IMR-90 (cell line): ENCODE data around the gene SIPA1L3. TPM values are rescaled to one million over a fixed set of nuclear protein-coding genes. Genes with fewer than 3 reads are reported as not detected.

Experiments used
- ATAC-seq: fragments of 200-7000 bp; cut with Tn5 transposase; 2 replicates; pipeline ENCODE4 v1.9.1; 2020; ENCODE audit warnings: low read depth, mild to moderate bottlenecking, moderate library complexity
- BruUV-seq: library from RNA; stranded (reverse); fragments of 400-500 nt; replicated peaks from 2 replicates; lab custom pipeline; 2021; lab: Mats Ljungman, UMichigan
- CTCF ChIA-PET: fragments of 300-600 bp; formaldehyde crosslinking; extraction: SDS; loops from one replicate; lab custom pipeline; 2021; ENCODE audit warnings: antibody characterized with exemption; lab: Yijun Ruan, JAX
- POLR2A ChIA-PET: fragments of 300-600 bp; sonication (Branson Sonifier 250); formaldehyde crosslinking; loops from one replicate; lab custom pipeline; 2022; ENCODE audit warnings: antibody characterized with exemption; ENCODE audit not compliant: unreplicated experiment; lab: Charles Lee
- DNase-seq: peaks from one replicate; pipeline ENCODE4 v3.0.0; 2013
- H2AFZ ChIP-seq: replicated peaks from 2 replicates; pipeline ENCODE3; 2013; ENCODE audit warnings: low read length, mild to moderate bottlenecking; ENCODE audit not compliant: poor library complexity
- H2AK5ac ChIP-seq: 2 replicates; pipeline ENCODE4 v1.6.1; 2013; ENCODE audit warnings: low read depth, low read length, inconsistent platforms
- H2AK9ac ChIP-seq: replicated peaks from 2 replicates; pipeline ENCODE3; 2013; ENCODE audit warnings: mild to moderate bottlenecking, low read depth, low read length, moderate library complexity; ENCODE audit not compliant: poor library complexity
- H2BK120ac ChIP-seq: 2 replicates; pipeline ENCODE4 v1.6.1; 2013; ENCODE audit warnings: low read depth, low read length, inconsistent platforms
- H2BK15ac ChIP-seq: 3 replicates; pipeline ENCODE4 v1.6.1; 2013; ENCODE audit warnings: low read depth, low read length, inconsistent platforms
- H2BK20ac ChIP-seq: 2 replicates; pipeline ENCODE4 v1.6.1; 2013; ENCODE audit warnings: low read depth, mild to moderate bottlenecking, inconsistent platforms, low read length, moderate library complexity
- H2BK5ac ChIP-seq: 2 replicates; pipeline ENCODE4 v1.6.1; 2013; ENCODE audit warnings: mild to moderate bottlenecking, low read depth, low read length, inconsistent platforms; ENCODE audit not compliant: poor library complexity, severe bottlenecking
- H3K14ac ChIP-seq: replicated peaks from 2 replicates; pipeline ENCODE4 v1.6.1; 2013; ENCODE audit warnings: low read depth, low read length, inconsistent platforms
- H3K18ac ChIP-seq: 2 replicates; pipeline ENCODE4 v1.6.1; 2013; ENCODE audit warnings: low read depth, low read length, control low read depth
- H3K23ac ChIP-seq: 2 replicates; pipeline ENCODE4 v1.6.1; 2013; ENCODE audit warnings: low read depth, low read length, inconsistent platforms
- H3K27ac ChIP-seq: 2 replicates; pipeline ENCODE4 v1.5.1; 2013; ENCODE audit warnings: mild to moderate bottlenecking, control low read depth, low read length; ENCODE audit not compliant: insufficient read depth
- H3K27me3 ChIP-seq: 2 replicates; pipeline ENCODE4 v1.6.1; 2013; ENCODE audit warnings: low read length; ENCODE audit not compliant: control insufficient read depth, insufficient read depth
- H3K36me3 ChIP-seq: 2 replicates; pipeline ENCODE4 v1.6.1; 2013; ENCODE audit warnings: low read length, mixed read lengths; ENCODE audit not compliant: control insufficient read depth, insufficient read depth
- H3K4ac ChIP-seq: 2 replicates; pipeline ENCODE4 v1.6.1; 2013; ENCODE audit warnings: low read depth, low read length, inconsistent platforms
- H3K4me1 ChIP-seq: 2 replicates; pipeline ENCODE4 v1.6.1; 2013; ENCODE audit warnings: low read length, mixed read lengths; ENCODE audit not compliant: control insufficient read depth, insufficient read depth
- H3K4me2 ChIP-seq: 2 replicates; pipeline ENCODE4 v1.6.1; 2013; ENCODE audit warnings: low read depth, mild to moderate bottlenecking, control low read depth, low read length, moderate library complexity
- H3K4me3 ChIP-seq: 2 replicates; pipeline ENCODE4 v1.5.1; 2013; ENCODE audit warnings: low read depth, mild to moderate bottlenecking, control low read depth, low read length, moderate library complexity; ENCODE audit not compliant: insufficient read depth
- H3K56ac ChIP-seq: 2 replicates; pipeline ENCODE4 v1.6.1; 2013; ENCODE audit warnings: low read length, inconsistent platforms; ENCODE audit not compliant: insufficient read depth; ENCODE audit errors: extremely low read depth
- H3K79me1 ChIP-seq, 2 experiments: 2 replicates each; pipeline ENCODE4 v1.6.1; 2013; ENCODE audit warnings: low read length in 2 of 2, inconsistent platforms in 1 of 2, low read depth in 1 of 2
- H3K9ac ChIP-seq: 2 replicates; pipeline ENCODE4 v1.6.1; 2013; ENCODE audit warnings: low read depth, low read length, control low read depth
- H3K9me1 ChIP-seq: 2 replicates; pipeline ENCODE4 v1.6.1; 2013; ENCODE audit warnings: low read length, inconsistent platforms; ENCODE audit not compliant: insufficient read depth
- H3K9me3 ChIP-seq: 2 replicates; pipeline ENCODE4 v1.6.1; 2013; ENCODE audit warnings: low read length; ENCODE audit not compliant: control insufficient read depth, insufficient read depth
- H4K20me1 ChIP-seq: 2 replicates; pipeline ENCODE4 v1.6.1; 2013; ENCODE audit warnings: low read length, inconsistent platforms; ENCODE audit not compliant: insufficient read depth
- H4K5ac ChIP-seq: 2 replicates; pipeline ENCODE4 v1.6.1; 2013; ENCODE audit warnings: mild to moderate bottlenecking, low read depth, low read length, control low read depth
- H4K8ac ChIP-seq, 2 experiments: 2 replicates each; pipeline ENCODE4 v1.6.1; 2013; ENCODE audit warnings: low read depth in 2 of 2, low read length in 2 of 2, control low read depth in 1 of 2, inconsistent platforms in 1 of 2
- H4K91ac ChIP-seq: 2 replicates; pipeline ENCODE4 v1.6.1; 2013; ENCODE audit warnings: low read depth, low read length, inconsistent platforms; ENCODE audit not compliant: insufficient read depth
- BHLHE40 ChIP-seq: fragments of 150-350 bp; IDR thresholded peaks from 2 replicates; pipeline ENCODE4 v1.6.1; 2016; ENCODE audit warnings: mild to moderate bottlenecking, low read depth, low read length
- CEBPB ChIP-seq: IDR thresholded peaks from 2 replicates; pipeline ENCODE4 v1.6.1; 2012; ENCODE audit warnings: low read depth, low read length, improper control_type of control experiment
- CHD1 ChIP-seq: IDR thresholded peaks from 2 replicates; pipeline ENCODE4 v1.6.1; 2012; ENCODE audit warnings: low read depth, low read length, improper control_type of control experiment
- FOS ChIP-seq: fragments of 150-350 bp; IDR thresholded peaks from 2 replicates; pipeline ENCODE4 v1.6.1; 2016; ENCODE audit warnings: low read depth, low read length
- MAFK ChIP-seq: IDR thresholded peaks from 2 replicates; pipeline ENCODE4 v1.6.1; 2012; ENCODE audit warnings: low read depth, low read length, improper control_type of control experiment
- MAZ ChIP-seq: IDR thresholded peaks from 2 replicates; pipeline ENCODE4 v1.6.1; 2012; ENCODE audit warnings: low read depth, mild to moderate bottlenecking, low read length, improper control_type of control experiment, moderate library complexity, borderline replicate concordance
- MXI1 ChIP-seq: IDR thresholded peaks from 2 replicates; pipeline ENCODE4 v1.6.1; 2012; ENCODE audit warnings: low read depth, mild to moderate bottlenecking, low read length, moderate library complexity, borderline replicate concordance
- NFE2L2 ChIP-seq: fragments of 150-350 bp; IDR thresholded peaks from 2 replicates; pipeline ENCODE4 v1.6.1; 2016; ENCODE audit warnings: low read depth, mild to moderate bottlenecking, low read length
- POLR2A ChIP-seq: IDR thresholded peaks from 2 replicates; pipeline ENCODE4 v1.6.1; 2012; ENCODE audit warnings: mild to moderate bottlenecking, low read depth, low read length
- RAD21 ChIP-seq: IDR thresholded peaks from 2 replicates; pipeline ENCODE4 v1.6.1; 2012; ENCODE audit warnings: low read length, improper control_type of control experiment
- RCOR1 ChIP-seq: IDR thresholded peaks from 2 replicates; pipeline ENCODE4 v1.6.1; 2012; ENCODE audit warnings: mild to moderate bottlenecking, low read length, improper control_type of control experiment; ENCODE audit not compliant: insufficient replicate concordance
- RFX5 ChIP-seq: IDR thresholded peaks from 2 replicates; pipeline ENCODE4 v1.8.0; 2012; ENCODE audit warnings: low read depth, mild to moderate bottlenecking, low read length, moderate library complexity
- SMC3 ChIP-seq: fragments of 150-350 bp; IDR thresholded peaks from 2 replicates; pipeline ENCODE4 v1.6.1; 2016; ENCODE audit warnings: low read depth, mild to moderate bottlenecking, antibody characterized with exemption, low read length, moderate library complexity
- WGBS, 2 experiments: methylation state at CpG; one replicate each; pipeline versions ENCODE4 v1.1.5 to v1.1.7; 2013; ENCODE audit warnings: missing lambda C conversion rate in 2 of 2; ENCODE audit not compliant: insufficient read length in 1 of 2; ENCODE audit errors: extremely low coverage in 2 of 2; 5-methylcytosine and 5-hydroxymethylcytosine counted together
- dilution Hi-C: fragments of 300-500 bp; cut with HindIII; formaldehyde crosslinking; loops from one replicate; pipeline ENCODE4 v1.14.3; 2018; ENCODE audit warnings: low sequenced_read_pairs; ENCODE audit not compliant: unreplicated experiment
- in situ Hi-C: fragments of 300-500 bp; cut with MboI; formaldehyde crosslinking; loops from 3 replicates; pipeline ENCODE4 v1.14.3; 2019; ENCODE audit warnings: low sequenced_read_pairs, inconsistent platforms, mixed read lengths
- intact Hi-C: fragments of 100-400 bp; cut with micrococcal nuclease; formaldehyde crosslinking; loops from 2 replicates; pipeline ENCODE4 v1.10.0; 2022
- polyA plus RNA-seq, 3 experiments: library from polyadenylated mRNA; depleted of rRNA; stranded (reverse); fragments of >200 nt; gene quantifications; 2 replicates each; pipeline ENCODE4 v1.2.3, GENCODE V29; 2012; ENCODE audit warnings: low replicate concordance in 1 of 3
- total RNA-seq: library from RNA; depleted of rRNA; stranded (reverse); fragments of >200 nt; gene quantifications from 2 replicates; pipeline ENCODE4 v1.2.3, GENCODE V29; 2012
- TF ChIP-seq, protein P1 (sequence below): fragments of 150-350 bp; IDR thresholded peaks from 2 replicates; pipeline ENCODE4 v1.6.1; 2017; ENCODE audit warnings: mild to moderate bottlenecking, antibody characterized with exemption, low read length, low read depth
- TF ChIP-seq, protein P2 (sequence below): conservative IDR thresholded peaks from 2 replicates; pipeline ENCODE4 v1.5.1; 2012; ENCODE audit warnings: mild to moderate bottlenecking, low read depth, low read length, improper control_type of control experiment
- TF ChIP-seq, protein P3 (sequence below): fragments of 150-350 bp; IDR thresholded peaks from 2 replicates; pipeline ENCODE4 v1.6.1; 2016; ENCODE audit warnings: low read depth, mild to moderate bottlenecking, low read length, moderate library complexity, borderline replicate concordance

The SIPA1L3 gene
- total and polyA plus RNA-seq, 2 of the 4 experiments (the other 2 are of a cell fraction) = 4.1 to 9.4 TPM

DNA sequence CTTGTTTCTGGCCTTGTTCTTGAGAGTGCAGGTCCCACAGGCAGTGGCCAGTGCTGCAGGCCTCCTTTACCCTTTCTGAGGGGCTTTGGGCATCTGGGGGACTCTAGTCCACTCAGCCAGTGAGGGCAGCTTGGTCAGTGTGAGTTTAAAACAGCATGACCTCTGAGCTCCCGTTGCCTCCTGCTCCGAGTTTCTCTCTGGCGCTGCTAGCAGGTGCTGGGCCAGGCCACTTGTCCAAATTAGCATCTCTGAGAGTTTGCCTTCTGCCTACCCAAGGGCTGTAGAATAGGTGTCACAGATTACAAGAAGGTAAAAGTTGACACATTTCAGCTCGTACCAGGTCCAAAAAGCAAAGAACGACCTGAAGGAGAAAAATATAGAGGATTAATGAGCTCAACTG is 105.9 kb downstream of the SIPA1L3 start:
- CTCF ChIA-PET = interaction anchor here (0.6 kb wide), 1 partner anchor 52 kb away, joined by 3 read pairs; no protein-coding TSS in a partner anchor
- intact Hi-C loops = no loop called here

More for the DNA sequence above, 105.9 kb downstream of the SIPA1L3 start:
- no peak for ATAC-seq
- no peaks in the 10 kb centered on the region for H3K27me3 ChIP-seq
- H2BK15ac ChIP-seq = no peak overlapping the region
- no peaks in the 10 kb centered on the region for H3K36me3 ChIP-seq
- 20% methylated on average over 1 of the region's 5 CpGs; no CpG with 5 or more reads in 1 of the 2 experiments for WGBS, 2 experiments
- H4K20me1 ChIP-seq = peaks cover 8% of the 10 kb centered on the region; the same call in 1 of the 2 replicates
- H3K4me2 ChIP-seq = no peak overlapping the region
- no peak overlapping the region for H2BK5ac ChIP-seq
- no peak overlapping the region for H3K23ac ChIP-seq
- POLR2A ChIA-PET = interaction anchor here (1.0 to 1.2 kb wide), 2 partner anchors 8 to 10 kb away, joined by 4 read pairs; no protein-coding TSS in a partner anchor
- H3K27ac ChIP-seq = no peak overlapping the region
- no peak for TF ChIP-seq MAZ
- TF ChIP-seq NFE2L2 = no peak
- TF ChIP-seq, protein P1, sequence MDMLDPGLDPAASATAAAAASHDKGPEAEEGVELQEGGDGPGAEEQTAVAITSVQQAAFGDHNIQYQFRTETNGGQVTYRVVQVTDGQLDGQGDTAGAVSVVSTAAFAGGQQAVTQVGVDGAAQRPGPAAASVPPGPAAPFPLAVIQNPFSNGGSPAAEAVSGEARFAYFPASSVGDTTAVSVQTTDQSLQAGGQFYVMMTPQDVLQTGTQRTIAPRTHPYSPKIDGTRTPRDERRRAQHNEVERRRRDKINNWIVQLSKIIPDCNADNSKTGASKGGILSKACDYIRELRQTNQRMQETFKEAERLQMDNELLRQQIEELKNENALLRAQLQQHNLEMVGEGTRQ = no peak
- TF ChIP-seq MAFK = no peak
- no peak for TF ChIP-seq SMC3
- TF ChIP-seq FOS = no peak
- no peak for TF ChIP-seq CHD1
- no peak for TF ChIP-seq POLR2A
- TF ChIP-seq CEBPB = no peak
- TF ChIP-seq RFX5 = no peak
- TF ChIP-seq RCOR1 = no peak
- TF ChIP-seq, protein P2, sequence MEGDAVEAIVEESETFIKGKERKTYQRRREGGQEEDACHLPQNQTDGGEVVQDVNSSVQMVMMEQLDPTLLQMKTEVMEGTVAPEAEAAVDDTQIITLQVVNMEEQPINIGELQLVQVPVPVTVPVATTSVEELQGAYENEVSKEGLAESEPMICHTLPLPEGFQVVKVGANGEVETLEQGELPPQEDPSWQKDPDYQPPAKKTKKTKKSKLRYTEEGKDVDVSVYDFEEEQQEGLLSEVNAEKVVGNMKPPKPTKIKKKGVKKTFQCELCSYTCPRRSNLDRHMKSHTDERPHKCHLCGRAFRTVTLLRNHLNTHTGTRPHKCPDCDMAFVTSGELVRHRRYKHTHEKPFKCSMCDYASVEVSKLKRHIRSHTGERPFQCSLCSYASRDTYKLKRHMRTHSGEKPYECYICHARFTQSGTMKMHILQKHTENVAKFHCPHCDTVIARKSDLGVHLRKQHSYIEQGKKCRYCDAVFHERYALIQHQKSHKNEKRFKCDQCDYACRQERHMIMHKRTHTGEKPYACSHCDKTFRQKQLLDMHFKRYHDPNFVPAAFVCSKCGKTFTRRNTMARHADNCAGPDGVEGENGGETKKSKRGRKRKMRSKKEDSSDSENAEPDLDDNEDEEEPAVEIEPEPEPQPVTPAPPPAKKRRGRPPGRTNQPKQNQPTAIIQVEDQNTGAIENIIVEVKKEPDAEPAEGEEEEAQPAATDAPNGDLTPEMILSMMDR = no peak
- TF ChIP-seq MXI1 = no peak
- no peak for TF ChIP-seq BHLHE40
- TF ChIP-seq, protein P3, sequence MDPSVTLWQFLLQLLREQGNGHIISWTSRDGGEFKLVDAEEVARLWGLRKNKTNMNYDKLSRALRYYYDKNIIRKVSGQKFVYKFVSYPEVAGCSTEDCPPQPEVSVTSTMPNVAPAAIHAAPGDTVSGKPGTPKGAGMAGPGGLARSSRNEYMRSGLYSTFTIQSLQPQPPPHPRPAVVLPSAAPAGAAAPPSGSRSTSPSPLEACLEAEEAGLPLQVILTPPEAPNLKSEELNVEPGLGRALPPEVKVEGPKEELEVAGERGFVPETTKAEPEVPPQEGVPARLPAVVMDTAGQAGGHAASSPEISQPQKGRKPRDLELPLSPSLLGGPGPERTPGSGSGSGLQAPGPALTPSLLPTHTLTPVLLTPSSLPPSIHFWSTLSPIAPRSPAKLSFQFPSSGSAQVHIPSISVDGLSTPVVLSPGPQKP = no peak
- no peak for TF ChIP-seq RAD21
- DNase-seq = no peak
- H2BK20ac ChIP-seq = no peak overlapping the region
- H3K79me1 ChIP-seq = peaks cover 40 to 91% of the 10 kb centered on the region in 2 experiments
- no peak overlapping the region for H3K56ac ChIP-seq
- no peak overlapping the region for H4K5ac ChIP-seq
- H2AK9ac ChIP-seq = no peak overlapping the region
- dilution Hi-C loops = no loop called here
- no peaks in the 10 kb centered on the region for H3K9me3 ChIP-seq
- peaks cover 20% of the 10 kb centered on the region for H3K9me1 ChIP-seq
- no peak overlapping the region for H2AFZ ChIP-seq
- no peak overlapping the region for H4K8ac ChIP-seq
- no peak overlapping the region; the same call in 1 of the 2 replicates for H3K14ac ChIP-seq
- no peak overlapping the region for H3K9ac ChIP-seq
- H3K4me1 ChIP-seq = peaks cover 6% of the 10 kb centered on the region; the same call in 1 of the 2 replicates
- no peak overlapping the region for H3K4me3 ChIP-seq
- no TSS peak for BruUV-seq
- H4K91ac ChIP-seq = no peak overlapping the region
- H2AK5ac ChIP-seq = no peak overlapping the region
- no peak overlapping the region for H2BK120ac ChIP-seq
- H3K4ac ChIP-seq = no peak overlapping the region
- in situ Hi-C loops = no loop called here
- no peak overlapping the region for H3K18ac ChIP-seq
